ENCODE measurements around the gene SLC1A7. TPM values are rescaled to one million over a fixed set of nuclear protein-coding genes. Genes with fewer than 3 reads are reported as not detected.

SLC1A7 gene
- polyA plus RNA-seq, 2 of the 4 experiments (the other 2 are of a cell fraction) = 0.04 to 0.12 TPM

GRCh38 chr1:53133261-53134041 lies 9.0 kb downstream of the SLC1A7 start:
- CTCF ChIA-PET = interaction anchor here (1.1 to 1.6 kb wide), 2 partner anchors 11 to 53 kb away, joined by 3 to 4 read pairs; no protein-coding TSS in a partner anchor

GRCh38 chr1:53132176-53132575 lies 10.3 kb downstream of the SLC1A7 start:
- POLR2A ChIA-PET = no interaction called here
- Histone ChIP-seq H3K9me3 (no peaks in the 10 kb centered on the region), H3K4me2 (no peak overlapping the region), H3K27ac (no peak overlapping the region), H3K4me3 (no peak overlapping the region), H3K4me1 (peaks cover 9% of the 10 kb centered on the region; the same call in 2 of the 3 replicates)
- no peak for TF ChIP-seq PBX3 (IDR thresholded peaks at IDR 0.05)
- TF ChIP-seq FOXS1 (CRISPR knock-in tag; IDR thresholded peaks at IDR 0.05) = no peak
- no peak for TF ChIP-seq KDM1A (IDR thresholded peaks at IDR 0.05; ENCODE audit: low read depth)
- TF ChIP-seq RAD21 (conservative IDR thresholded peaks at IDR 0.05 in 1 of 2, IDR thresholded peaks at IDR 0.05 in 1 of 2) = no peak
- TF ChIP-seq MAZ (IDR thresholded peaks at IDR 0.05; ENCODE audit: borderline replicate concordance, low read depth, low read length) = no peak
- WGBS (ENCODE audit: missing lambda C conversion rate) = 78% methylated on average over 8 of the region's 8 CpGs
- CTCF ChIA-PET = interaction anchor here (0.7 to 2.7 kb wide), 3 partner anchors 10 to 44 kb away, joined by 3 to 13 read pairs (median 3); partner anchors contain the start of gene SLC1A7
- no peak for ATAC-seq
- FAIRE-seq = no peak
- no peak for DNase-seq (ENCODE audit: low read depth in 1 of 2, low spot score in 1 of 2)

More at GRCh38 chr1:53133261-53134041, 9.0 kb downstream of the SLC1A7 start:
- Histone ChIP-seq H3K4me3 (no peak overlapping the region), H3K9me3 (peaks cover 9% of the 10 kb centered on the region; the same call in 1 of the 3 replicates), H3K4me2 (no peak overlapping the region), H3K27ac (no peak overlapping the region), H3K4me1 (peaks cover 9% of the 10 kb centered on the region; the same call in 2 of the 3 replicates)
- FAIRE-seq = no peak
- POLR2A ChIA-PET = no interaction called here
- 90% methylated on average over 8 of the region's 9 CpGs for WGBS (ENCODE audit: missing lambda C conversion rate)
- TF ChIP-seq HEYL (CRISPR knock-in tag; IDR thresholded peaks at IDR 0.05) (no peak), USF2 (IDR thresholded peaks at IDR 0.05) (no peak), HOXB13 (CRISPR knock-in tag; IDR thresholded peaks at IDR 0.05; ENCODE audit: low read depth) (no peak), REST (IDR thresholded peaks at IDR 0.05) (no peak), MAZ (IDR thresholded peaks at IDR 0.05; ENCODE audit: borderline replicate concordance, low read depth, low read length) (no peak), MAFK (IDR thresholded peaks at IDR 0.05; ENCODE audit: partially characterized antibody) (no peak), KDM5A (IDR thresholded peaks at IDR 0.05) (no peak), FOSB (CRISPR knock-in tag; IDR thresholded peaks at IDR 0.05) (no peak), RAD21 (conservative IDR thresholded peaks at IDR 0.05 in 1 of 2, IDR thresholded peaks at IDR 0.05 in 1 of 2) (no peak), SREBF2 (IDR thresholded peaks at IDR 0.05) (no peak), TFCP2L1 (CRISPR knock-in tag; IDR thresholded peaks at IDR 0.05) (no peak), HOXA7 (CRISPR knock-in tag; IDR thresholded peaks at IDR 0.05) (no peak), TP53 (CRISPR knock-in tag; IDR thresholded peaks at IDR 0.05) (no peak), NFE2L2 (conservative IDR thresholded peaks at IDR 0.05; ENCODE audit: low read length) (no peak), RCOR1 (IDR thresholded peaks at IDR 0.05; ENCODE audit: low read depth, low read length) (no peak), SMC3 (IDR thresholded peaks at IDR 0.05) (no peak), GATA3 (IDR thresholded peaks at IDR 0.05; ENCODE audit: borderline replicate concordance) (no peak)
- ATAC-seq = no peak
- DNase-seq (ENCODE audit: low read depth in 1 of 2, low spot score in 1 of 2) = no peak

Data from A549 (cell line).